Measurements from ENCODE around the gene BORCS5.

GRCh38 chr12:12364787-12365445, 8.0 kb downstream of the BORCS5 start:
- TF ChIP-seq NFIC (IDR thresholded peaks at IDR 0.05) (no peak), TAF1 (IDR thresholded peaks at IDR 0.05; ENCODE audit: low read depth) (no peak)
